Kidney glomerular epithelial cell (primary cell): ENCODE results near the gene XKRX.

Source experiments
- DNase-seq: peaks from one replicate; lab custom pipeline; 2025; lab: John Stamatoyannopoulos, UW

Gene XKRX

DNA sequence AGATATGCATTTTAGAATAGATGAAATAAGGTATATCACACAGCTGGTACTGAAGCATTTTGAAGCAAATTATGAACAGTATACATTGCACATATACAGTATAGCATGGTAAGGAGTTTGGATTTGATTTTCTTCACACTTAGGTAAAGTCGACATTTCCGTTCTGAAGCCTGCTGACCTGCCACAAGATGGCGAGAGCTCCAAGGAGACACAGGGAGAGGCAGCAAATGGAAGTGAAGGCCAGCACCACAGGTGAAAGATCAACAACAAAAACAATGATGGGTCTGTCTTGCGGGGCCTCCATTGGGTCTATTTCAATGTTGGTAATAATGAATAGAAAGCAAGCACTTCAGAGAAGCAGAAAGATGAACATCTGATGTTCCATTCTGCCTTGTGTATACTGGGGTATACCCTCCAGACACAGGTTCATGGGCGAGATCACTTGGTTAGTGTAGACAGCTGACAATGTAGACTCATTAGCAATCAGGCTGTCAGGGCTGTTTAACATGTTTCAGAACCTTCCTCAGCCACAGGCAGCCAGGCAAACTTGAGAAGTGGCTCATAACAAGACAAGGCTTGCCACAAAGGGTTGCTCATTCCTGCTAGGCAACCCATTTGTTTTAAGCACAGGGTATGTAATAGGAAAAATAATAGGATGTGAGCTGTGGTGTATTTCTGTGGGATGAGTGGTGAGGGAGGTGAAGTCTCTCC is 33.2 kb downstream of the XKRX start:
- DNase-seq, result peak; percentile 25

DNA sequence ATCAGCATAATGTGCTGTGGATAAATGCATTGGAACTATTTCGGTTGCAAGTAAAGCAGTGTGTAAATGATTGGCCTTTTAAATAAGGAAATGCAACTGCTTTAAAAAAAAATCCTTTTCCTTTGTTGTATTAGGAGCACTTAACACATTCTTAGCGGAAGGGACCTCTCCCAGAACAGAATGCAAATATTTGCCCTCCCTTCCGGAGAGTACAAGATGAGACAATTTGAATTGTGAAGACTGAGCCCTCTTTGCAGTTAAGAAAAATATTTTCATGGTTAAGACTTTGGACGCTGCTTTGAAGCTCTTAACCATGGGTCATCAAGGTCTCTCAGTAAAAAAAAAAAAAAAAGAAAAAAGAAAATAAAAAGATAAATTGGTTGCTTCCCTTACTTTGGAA is 45.1 kb downstream of the XKRX start:
- DNase-seq, result no peak

DNA sequence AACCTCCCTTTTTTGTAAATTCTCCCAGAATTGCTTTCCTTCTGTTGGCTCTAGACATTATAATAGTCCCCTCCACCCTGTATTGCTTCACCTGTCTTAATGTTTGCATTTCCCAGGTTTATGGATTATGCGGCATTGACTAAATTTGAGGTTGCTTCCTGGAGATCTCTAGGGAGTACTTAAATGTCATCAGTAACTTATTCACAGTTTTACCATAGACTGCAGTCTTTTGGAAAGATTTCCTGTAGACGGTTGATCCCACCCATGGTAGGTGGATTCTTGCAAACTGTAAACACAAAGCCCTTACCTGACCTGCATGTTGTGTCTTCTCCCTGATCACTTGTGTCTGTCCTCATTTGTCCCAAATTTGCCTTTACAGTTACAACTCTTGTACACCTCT is 48.3 kb downstream of the XKRX start:
- no peak for DNase-seq

DNA sequence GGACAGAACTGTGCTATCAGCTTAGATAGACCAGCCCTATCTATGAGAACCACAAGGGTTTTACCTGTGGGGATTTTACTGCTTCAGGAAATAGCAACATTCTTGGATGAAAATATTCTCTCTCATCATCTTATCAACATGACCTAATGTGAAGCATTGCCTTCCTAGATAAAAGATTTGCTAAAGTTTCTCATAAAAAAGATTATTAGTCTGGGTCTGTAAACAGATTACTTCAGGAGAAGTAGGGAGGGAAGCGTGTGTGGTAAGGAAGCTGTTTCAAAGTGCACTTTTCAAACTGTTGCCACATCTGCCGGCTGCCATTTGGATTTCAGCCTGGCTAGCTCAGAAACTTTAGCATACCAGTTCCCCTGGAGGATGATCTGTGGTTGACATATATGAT is 54.4 kb downstream of the XKRX start, which contains the start of gene NOX1:
Gene NOX1, minus strand, starts transcription at position 35 of the 400 bp plus-strand sequence. CDS start 220 bp downstream, outside the sequence.
- no peak for DNase-seq

DNA sequence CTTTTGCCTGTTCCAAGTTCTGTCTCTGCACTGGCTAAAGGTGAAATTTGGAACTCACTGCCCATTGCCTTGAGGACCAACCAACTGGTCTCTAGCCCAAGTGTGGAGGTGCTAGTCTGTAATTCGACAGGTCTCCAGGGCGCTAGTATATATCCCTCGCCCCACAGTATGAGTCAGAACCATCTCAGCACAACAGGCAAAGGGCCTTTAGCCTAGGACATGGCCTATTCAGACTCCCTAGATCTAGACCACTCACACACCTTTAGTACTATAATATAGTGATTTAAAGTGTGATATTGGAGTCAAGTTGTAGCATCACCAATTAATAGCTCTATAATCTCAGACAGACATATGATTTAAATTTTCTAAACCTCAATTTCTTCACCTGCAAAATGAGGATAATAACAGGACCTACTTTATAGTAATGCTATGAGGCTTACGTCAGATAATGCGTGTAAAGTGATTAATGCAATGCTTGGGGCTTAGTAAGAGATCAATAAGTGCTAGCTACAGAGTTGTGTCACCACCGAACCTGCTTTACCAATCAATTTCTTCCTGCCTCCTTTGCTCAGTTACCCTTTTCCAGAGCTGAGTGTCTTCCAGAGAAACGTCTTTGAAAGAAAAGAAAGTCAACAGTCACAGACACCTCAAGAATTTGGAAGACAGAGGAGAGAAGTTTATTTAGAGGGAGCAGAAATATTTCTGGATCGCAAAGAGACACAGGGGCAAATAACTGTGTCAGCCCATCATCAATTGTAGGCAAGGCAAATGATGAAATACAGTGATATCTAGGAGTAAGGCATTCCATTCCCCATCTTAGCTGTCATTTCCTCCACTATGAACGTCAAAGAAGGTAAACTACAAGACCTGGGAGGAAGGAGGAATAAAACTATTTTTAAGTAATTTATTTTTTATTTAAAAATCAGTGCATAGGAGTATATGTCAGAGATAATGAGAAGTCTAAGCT is 56.8 kb downstream of the XKRX start:
- DNase-seq, result no peak

DNA sequence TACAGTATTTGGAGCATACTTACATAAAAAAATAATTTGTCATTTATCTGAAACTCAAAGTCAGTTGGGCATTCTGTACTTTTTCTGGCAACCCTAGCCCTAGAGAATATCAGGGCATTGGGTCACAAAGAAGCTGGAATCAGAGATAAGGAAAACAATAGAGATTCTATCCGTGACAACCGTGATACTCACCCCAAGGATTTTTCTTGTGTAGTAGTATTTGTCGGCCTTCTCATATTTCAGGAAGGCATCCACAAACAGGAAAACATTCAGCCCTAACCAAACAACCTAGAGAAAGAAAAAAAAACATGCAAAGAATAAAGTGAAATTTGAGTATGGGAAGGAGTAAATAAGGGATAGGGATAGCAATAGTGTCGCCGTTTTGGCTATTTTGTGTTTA is 58.2 kb downstream of the XKRX start:
- no peak for DNase-seq

DNA sequence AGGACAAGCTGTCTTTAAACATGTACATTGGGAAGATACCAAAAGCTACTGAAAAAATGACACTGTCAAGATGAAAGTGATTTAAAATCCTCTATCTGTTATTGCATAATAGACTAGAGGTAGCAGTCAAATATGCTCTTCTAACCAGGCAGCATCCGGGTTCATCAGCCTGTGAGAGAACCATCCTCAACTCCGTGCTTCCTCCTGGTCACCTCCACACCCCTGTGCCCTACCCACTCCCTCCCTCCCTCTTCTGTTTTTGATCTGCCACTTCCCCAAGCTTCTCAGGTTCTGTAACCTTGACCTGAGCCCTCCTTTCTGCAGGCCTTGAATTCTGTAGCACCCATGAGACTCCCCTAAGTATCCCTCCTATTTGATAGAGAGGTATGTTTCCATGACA is 60.4 kb downstream of the XKRX start:
- no peak for DNase-seq

DNA sequence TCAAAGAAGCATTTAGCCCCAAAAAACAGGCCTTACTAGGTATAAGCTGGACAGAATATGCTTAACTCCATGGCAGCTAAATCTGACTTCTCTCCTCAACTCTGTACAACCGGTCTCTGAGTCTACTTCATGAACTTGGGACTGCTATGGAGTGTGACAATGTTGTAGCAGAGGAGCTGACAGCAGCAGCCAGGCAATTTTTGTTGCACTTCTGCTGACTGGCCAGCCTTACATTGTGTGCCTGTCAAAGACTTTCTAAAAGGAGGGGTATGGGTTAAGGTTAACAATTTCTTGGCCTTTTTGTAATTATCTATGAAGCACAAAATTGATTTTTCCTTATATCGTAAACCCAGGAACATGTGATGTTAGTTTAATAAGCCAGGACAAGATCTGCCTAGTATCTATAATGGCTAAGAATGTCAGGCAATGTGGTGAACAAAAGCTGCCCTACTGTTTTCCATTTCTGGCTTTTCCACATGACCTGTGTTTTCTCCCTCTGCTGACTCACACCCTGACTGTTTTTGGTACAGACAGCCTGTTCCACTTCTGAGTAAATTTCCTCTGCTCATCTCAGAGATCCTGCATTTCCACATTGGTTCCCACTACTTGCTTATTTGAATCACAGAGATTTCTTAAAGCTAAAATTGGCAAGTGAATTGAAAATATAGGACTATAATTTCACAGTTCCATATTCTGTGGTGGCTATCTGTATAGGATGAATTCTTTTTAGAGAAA is 63.9 kb downstream of the XKRX start:
- DNase-seq, result no peak
